ENCODE measurements around the gene NOC4L.
"Not testable (repeated sequence)": the region's sequence is repeated elsewhere in the genome, so short reads cannot be mapped to it uniquely, and the experiment has no call there.

NOC4L gene

DNA sequence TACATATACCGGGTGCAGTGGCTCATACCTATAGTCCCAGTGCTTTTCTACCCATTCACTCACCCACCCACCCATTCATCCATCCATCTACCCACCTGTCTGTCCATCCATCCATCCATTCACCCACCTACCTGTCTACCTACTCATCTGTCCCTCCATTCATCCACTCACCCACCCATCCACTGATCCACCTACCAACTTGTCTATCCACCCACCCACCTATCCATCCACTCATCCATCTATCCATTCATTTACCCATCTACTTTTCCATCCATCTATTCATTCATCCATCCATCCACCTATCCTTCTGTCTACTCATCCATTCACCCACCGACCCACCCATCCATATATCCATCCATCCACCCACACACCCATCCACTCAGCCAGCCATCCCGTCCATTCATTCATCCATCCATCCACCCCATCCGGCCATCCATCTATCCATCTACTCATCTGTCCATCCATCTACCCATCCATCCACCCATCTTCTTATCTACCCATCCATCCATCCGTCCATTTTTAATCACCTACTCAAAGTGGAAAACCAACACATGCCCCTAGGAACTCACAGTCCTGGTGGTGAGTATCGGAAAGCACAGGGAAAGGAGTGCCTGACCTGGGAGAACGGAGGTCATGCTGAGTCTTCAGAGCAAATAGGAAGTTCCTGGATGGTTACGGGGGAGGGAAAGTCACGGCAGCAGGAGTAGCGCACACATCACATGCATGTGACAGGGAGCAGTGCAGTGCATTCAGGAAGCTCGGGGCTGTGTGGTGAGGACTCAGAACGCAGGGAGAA is 20.1 kb upstream of the NOC4L start:
- DNase-seq (ENCODE audit: insufficient read length, low spot score) (no peak), FAIRE-seq (peak; percentile 36)

DNA sequence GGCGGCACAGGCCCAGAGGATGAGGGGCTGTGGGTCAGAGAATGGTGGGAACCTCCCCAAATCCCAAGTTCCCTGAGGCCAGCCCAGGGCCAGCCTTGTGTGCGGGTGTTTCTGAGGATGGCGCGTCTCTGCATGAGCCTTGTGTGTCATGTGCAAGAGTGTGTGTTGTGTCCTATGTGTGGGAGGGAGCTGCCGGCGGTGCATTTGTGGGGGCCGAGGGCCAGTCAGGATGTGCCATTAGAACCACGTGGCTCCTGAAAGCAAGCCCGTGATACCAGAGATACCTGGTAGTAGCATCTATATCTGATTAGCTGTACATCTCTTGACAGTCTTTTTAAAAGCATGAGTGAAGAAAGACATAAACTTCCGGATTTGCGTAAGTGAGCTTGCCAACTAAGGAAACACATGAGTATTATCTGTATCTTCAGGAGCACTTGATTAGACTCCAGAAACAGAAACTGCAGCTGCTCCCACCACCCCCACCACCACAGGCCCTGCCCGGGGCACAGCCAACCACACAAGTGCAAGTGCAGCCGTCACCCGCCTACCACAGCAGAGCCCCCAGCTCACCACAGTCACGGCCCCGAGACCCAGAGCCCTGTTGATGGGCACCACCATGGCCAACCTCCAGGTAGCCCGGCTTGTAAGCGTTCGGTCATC is 19.4 kb upstream of the NOC4L start:
- no peak for DNase-seq (ENCODE audit: insufficient read length, low spot score)
- FAIRE-seq, result no peak

GRCh38 chr12:132125736-132126135 is 18.5 kb upstream of the NOC4L start:
- FAIRE-seq, result no peak
- DNase-seq (ENCODE audit: insufficient read length, low spot score), result no peak

GRCh38 chr12:132127041-132127440 is 17.2 kb upstream of the NOC4L start:
- no peak for DNase-seq (ENCODE audit: insufficient read length, low spot score)
- no peak for FAIRE-seq

DNA sequence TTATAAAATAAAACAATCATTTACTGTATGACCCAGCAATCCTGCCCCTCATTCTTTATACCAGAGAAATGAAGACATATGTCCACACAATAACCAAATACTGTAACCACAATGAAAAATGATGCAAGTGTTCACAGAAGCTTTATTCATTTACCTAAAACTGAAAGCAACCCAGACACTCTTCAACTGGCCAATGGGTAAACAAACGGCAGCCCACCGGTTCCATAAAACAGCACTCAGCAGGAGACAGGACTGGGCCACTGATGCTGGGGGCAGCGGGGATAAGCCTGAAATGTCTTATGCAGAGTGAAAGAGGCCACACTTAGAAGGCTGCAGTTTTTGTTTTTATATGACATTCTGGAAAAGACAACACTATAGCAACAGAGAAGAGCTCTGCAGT is 15.2 kb upstream of the NOC4L start:
- DNase-seq (ENCODE audit: insufficient read length, low spot score) (no peak), FAIRE-seq (no peak)

DNA sequence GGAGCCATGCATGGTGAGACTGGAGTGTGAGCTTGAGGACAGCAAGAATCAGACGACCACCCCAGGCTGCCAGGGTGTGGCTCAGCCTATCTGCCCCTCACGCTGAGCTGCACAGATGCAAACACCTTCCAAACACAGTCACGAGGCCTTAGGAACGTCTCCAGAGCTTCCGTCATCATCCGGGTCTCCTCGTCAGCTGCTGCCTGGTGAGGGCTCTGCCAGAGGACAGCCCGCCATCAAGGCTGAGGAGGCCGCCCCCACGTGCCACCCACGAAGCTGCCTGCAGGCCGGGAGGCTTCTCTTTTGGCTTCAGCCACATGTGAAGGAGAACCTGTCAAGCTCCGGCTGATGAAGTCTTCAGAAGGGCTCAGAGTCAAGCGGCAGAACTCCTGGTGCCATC is 13.6 kb upstream of the NOC4L start:
- no peak for FAIRE-seq
- no peak for DNase-seq (ENCODE audit: insufficient read length, low spot score)

GRCh38 chr12:132131229-132131628 is 13.0 kb upstream of the NOC4L start:
- FAIRE-seq (no peak), DNase-seq (ENCODE audit: insufficient read length, low spot score) (no peak)

GRCh38 chr12:132131952-132132351 is 12.3 kb upstream of the NOC4L start:
- DNase-seq (ENCODE audit: insufficient read length, low spot score) (no peak), FAIRE-seq (no peak)

DNA sequence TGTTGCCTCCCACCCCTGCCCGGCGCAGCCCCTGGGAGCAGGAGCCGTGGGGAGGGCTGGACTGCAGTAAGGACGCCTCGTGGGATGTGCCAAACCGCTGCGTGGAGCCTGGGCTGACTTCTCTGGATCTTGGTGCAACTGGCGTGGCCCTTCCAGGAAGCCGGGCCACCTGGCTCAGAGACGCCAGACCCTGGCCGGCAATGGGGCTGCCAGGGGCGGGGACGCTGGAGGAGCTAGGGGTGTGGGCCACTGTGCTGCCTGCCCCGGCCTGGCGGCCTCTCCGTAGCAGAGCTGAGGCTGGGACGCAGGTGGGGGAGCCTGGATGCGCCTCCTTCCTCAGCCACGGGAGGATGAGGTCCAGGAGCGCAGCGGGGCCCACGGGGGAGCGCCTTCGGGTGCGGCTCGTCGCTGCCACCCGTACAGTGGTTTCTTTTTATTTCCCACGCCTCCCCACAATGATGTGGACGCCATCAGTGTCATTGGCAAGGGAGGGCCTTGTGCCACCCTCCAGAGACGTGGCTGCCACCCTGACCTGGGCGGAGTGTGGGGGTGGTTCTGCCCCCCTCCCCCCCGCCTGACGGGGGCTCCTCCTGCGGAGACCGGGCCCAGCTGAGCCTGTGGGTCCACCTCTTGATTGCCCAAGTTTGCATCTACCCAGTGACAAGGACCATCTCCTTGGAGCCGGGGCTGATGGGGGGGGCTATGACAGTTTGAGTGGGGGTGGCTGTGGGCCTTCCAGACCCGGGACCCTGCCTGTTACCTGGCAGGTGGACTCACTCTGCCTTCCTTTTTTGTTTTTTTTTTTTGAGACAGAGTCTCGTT is 11.4 kb upstream of the NOC4L start:
- FAIRE-seq (no peak), DNase-seq (ENCODE audit: insufficient read length, low spot score) (no peak)

DNA sequence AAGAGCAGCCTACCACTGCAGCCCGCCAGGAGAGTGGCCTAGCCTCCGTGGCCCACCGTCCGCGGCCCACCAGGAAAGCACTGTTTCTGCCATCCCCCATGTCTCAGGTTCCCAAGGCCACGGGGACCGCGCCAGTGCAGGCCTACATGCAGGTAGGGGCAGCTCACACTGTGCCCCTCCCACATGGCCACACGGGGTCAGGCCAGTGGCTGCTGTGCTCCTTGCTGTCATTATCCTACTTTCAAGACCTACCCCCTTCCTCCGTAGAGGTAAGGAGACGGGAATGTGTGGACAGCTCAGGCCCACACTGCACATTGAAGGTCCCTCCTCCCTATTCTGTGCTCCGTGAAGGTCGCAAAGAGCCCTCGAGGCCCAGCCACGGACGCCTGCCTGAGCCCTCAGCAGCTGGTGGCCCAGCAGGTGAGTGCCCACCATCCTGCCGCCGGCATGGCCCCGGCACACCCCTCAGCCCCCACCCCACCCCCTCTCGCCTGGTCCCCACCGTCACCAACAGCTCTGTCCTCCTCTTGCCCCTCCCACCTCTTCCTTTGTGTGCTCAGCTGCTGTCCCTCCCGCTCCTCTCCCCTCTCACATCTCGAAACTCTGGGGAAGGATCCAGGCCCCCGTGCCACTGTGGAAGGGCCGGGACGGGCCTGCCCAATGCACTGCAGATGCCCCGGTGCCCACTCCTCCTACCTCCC is 10.2 kb upstream of the NOC4L start:
- FAIRE-seq (no peak), DNase-seq (ENCODE audit: insufficient read length, low spot score) (no peak)

DNA sequence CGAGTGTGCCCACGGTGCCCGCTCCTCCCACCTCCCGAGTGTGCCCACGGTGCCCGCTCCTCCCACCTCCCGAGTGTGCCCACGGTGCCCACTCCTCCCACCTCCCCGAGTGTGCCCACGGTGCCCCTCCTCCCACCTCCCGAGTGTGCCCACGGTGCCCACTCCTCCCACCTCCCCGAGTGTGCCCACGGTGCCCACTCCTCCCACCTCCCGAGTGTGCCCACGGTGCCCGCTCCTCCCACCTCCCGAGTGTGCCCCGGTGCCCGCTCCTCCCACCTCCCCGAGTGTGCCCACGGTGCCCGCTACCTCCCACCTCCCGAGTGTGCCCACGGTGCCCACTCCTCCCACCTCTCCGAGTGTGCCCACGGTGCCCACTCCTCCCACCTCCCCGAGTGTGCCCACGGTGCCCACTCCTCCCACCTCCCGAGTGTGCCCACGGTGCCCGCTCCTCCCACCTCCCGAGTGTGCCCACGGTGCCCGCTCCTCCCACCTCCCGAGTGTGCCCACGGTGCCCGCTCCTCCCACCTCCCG is 9.5 kb upstream of the NOC4L start:
- FAIRE-seq, result not testable (repeated sequence)

DNA sequence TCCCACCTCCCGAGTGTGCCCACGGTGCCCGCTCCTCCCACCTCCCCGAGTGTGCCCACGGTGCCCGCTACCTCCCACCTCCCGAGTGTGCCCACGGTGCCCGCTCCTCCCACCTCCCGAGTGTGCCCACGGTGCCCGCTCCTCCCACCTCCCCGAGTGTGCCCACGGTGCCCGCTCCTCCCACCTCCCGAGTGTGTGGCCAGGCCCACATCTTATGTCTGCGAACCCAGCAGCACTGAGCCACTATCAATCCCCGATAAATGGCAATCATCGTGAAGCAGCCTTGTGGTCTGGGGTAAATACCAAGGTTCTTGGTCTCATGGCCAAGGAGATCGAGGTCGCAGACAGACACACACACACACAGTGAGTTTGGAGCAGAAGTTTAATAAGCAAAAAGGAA is 8.0 kb upstream of the NOC4L start:
- not testable (repeated sequence) for FAIRE-seq; DNase-seq (ENCODE audit: insufficient read length, low spot score)

More for the DNA sequence above, 9.5 kb upstream of the NOC4L start:
- not testable (repeated sequence) for DNase-seq (ENCODE audit: insufficient read length, low spot score)

DNA sequence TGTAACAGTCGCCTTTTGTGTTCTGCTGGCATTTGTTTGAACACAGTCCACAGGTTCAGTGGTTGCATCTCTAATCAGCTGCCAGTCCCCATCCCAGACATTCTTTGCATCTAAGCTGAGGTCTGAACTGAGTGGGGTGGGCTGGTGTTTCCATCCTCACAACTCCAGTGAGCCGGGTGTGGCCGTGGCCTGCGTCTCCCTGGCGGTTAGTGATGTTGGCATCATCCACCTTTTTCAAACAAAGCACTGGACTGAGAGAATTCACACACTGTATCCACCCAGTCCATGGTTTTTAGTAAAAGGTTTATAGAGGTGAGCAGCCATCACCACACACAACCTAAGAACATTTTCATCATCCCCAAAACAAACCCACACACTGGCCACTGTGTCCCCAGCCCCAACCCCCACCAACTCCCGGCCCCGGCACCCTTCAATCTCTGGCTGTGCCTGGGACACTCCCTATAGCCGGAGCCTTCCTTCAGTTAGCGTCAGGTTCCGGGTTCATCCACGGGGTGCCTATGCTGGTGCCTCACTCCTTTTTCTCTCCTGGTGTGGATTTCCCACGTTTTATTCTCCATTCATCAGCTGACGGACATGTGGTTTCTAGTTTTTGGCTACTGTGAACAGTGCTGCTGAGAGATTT is 6.7 kb upstream of the NOC4L start:
- DNase-seq (ENCODE audit: insufficient read length, low spot score) (no peak), FAIRE-seq (no peak)

- no peak for DNase-seq (ENCODE audit: insufficient read length, low spot score)
- FAIRE-seq, result no peak
Measured at GRCh38 chr12:132138941-132139871, 5.1 kb upstream of the NOC4L start.

GRCh38 chr12:132139912-132140311 is 4.3 kb upstream of the NOC4L start:
- FAIRE-seq (no peak), DNase-seq (ENCODE audit: insufficient read length, low spot score) (no peak)

DNA sequence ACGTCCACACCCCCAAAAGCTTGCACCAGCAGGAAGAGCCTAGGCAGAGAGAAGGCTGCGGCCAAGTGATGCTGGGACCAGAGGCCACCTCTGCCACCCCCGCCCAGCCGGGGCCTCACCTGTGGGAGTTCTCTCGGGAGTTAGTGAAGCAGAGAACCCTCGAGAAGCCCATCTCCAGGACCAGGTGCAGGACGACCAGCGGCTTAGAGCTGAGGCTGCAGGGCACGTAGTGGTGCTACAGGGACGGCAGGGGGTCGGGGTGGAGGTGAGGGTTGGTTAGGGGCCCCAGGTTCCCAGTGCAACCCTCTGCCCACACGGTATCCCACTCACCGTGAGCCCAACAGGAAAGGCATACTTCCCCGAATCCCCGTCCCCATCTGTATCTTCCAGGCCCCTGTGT is 3.8 kb upstream of the NOC4L start:
- FAIRE-seq (no peak), DNase-seq (ENCODE audit: insufficient read length, low spot score) (no peak)

DNA sequence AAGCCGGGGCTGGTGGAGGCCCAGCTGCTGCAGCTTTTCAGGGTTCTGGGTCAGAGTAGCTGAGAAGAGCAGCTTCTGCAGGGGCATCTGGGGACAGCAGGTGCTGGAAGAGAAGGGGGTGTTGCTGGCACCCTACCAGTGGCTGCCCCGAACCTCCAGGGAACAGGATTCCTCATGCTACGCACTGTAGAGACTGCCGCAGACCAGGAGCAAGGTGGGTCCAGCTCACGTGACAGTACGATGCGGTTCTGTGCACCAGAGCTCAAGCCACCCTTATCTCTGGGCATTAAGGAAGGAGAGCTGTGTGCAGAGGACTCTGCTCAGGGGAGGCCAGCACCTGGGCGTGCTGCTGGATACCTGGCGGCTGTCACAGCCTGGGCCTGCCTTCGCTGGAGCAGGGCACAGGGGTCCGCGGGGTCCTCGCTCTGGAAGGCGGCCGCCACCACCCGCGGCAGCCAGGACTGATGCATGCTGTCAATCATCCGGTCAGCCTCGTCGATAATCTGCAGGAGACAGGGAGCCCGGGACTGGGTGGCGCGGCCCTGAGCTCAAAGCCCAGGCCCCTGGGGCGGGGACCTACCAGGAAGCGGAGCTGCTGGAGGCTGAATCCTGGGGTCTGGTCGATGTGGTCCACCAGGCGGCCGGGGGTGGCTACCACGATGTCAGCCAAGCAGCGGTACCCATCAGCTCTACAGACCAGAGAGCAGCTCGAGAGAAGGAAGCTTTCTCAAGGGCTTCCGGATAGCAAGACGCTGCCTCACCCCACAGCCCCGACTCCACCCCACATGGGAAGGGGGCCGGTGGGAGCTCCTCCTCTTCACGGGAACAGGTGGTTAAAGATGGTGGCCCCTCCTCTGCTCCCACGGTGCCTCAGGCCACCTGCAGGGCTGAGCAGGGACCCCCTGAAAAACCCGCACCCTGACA is 3.1 kb upstream of the NOC4L start:
- DNase-seq (ENCODE audit: insufficient read length, low spot score), result no peak
- FAIRE-seq, result no peak
